ENCODE measurements around the gene TBC1D16. TPM values are rescaled to one million over a fixed set of nuclear protein-coding genes. Genes with fewer than 3 reads are reported as not detected.
A peak's percentile ranks its signal among the peaks of the same experiment; 100 is the strongest.

The TBC1D16 gene
- total and polyA plus RNA-seq, 7 donors: 1.7 to 11.4 (median 6.5) TPM

DNA sequence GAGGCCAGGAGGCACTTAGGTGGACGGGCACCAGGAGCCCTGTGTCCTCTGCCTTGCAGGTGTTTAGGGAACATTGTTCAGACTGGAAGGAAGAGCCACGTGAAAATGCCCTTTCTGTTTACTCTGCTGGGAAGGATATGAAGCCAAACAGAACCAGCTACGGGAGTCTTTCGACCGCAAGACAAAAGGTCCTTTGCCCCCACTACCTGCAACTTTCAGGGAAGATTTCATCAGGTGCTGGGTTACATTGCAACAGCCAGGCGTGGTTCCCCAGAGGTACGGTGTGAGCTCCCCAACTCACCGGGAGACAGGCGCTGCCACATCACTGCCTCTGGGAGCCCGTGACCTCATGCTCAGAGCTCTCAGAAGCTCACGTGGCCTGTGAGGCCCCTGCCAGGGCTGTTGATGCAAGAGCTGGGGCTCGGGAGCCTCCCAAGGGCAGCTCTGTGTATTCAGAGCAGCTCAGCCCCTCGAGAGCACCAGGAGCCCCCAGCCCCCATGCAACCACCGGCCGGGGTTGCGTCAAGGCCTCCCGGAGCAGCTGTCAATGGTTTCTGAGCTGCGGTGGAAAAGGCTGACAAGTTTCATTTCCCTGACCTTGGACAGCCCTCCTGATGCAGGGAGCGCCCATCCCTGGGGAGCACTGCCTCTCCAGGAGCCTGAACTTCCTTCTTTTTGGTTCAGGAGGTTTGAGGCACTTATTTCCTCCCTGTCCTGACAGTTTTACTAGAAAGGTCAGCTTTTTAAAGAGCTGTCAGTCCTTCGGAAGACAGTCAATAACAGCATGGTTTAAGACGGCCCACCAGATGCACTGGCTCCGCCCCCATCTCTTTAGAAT, 42.1 kb downstream of the TBC1D16 start:
- no peaks in the 10 kb centered on the region for H3K36me3 ChIP-seq (ENCODE audit: insufficient read depth in 1 of 2, low read depth in 1 of 2)
- no peak overlapping the region for H3K27ac ChIP-seq
- no peaks in the 10 kb centered on the region for H3K9me3 ChIP-seq
- intact Hi-C loops (cut with DNase I): loop anchor here (5.0 to 10.0 kb wide), 5 partner anchors 149 to 251 kb away; no protein-coding TSS in a partner anchor
- ATAC-seq (peak; percentile 42 to 76 (median 72)), DNase-seq (peak; percentile 87 to 92)
- H3K4me3 ChIP-seq: no peak overlapping the region
- TF ChIP-seq, protein P1, sequence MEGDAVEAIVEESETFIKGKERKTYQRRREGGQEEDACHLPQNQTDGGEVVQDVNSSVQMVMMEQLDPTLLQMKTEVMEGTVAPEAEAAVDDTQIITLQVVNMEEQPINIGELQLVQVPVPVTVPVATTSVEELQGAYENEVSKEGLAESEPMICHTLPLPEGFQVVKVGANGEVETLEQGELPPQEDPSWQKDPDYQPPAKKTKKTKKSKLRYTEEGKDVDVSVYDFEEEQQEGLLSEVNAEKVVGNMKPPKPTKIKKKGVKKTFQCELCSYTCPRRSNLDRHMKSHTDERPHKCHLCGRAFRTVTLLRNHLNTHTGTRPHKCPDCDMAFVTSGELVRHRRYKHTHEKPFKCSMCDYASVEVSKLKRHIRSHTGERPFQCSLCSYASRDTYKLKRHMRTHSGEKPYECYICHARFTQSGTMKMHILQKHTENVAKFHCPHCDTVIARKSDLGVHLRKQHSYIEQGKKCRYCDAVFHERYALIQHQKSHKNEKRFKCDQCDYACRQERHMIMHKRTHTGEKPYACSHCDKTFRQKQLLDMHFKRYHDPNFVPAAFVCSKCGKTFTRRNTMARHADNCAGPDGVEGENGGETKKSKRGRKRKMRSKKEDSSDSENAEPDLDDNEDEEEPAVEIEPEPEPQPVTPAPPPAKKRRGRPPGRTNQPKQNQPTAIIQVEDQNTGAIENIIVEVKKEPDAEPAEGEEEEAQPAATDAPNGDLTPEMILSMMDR (IDR thresholded peaks at IDR 0.05): no peak
- H3K27me3 ChIP-seq (ENCODE audit: insufficient read depth in 3 of 3, low read length in 2 of 3): peaks cover 0 to 42% (median 0%) of the 10 kb centered on the region in 3 donors
- H3K4me1 ChIP-seq: no peaks in the 10 kb centered on the region
- WGBS, 3 donors: 56 to 58% (median 57%) methylated on average over 22 of the region's 22 CpGs

DNA sequence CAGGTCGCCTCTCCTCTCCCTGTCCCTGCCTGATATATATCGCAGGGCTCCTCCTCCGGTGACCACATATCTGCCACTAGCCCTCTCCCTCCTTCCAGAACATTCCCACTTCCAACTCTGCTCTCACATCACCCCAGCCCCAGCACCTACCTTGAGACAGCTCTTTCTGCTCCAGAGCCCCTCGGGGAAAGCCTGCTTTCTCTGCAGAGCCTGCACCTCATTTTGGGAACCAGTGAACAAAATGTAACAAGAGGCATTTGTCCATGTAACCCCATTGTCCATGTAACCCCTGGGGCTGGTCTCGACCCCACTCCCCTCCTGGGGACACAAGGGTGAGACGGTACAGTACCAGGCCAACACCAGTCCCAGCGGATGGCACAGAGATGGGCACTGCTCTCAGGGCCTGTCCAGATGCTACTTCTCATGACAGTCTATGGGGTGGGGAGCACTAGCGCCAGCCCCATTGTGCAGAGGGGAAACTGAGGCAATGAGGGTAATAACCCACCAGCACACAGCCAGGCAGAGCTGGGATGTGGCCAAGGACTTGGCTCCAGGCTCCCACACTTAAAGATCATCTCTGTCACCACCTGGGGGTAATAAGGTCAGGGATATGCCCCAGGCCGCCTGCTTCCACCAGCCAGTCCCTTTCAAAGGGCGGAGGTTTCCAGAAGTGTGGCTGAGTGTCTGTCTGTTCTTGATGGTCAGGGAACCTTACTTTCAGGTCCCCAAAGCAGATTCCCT, 42.9 kb downstream of the TBC1D16 start:
- Histone ChIP-seq H3K27ac (no peak overlapping the region), H3K9me3 (no peaks in the 10 kb centered on the region), H3K36me3 (ENCODE audit: insufficient read depth in 1 of 2, low read depth in 1 of 2) (no peaks in the 10 kb centered on the region), H3K4me3 (no peak overlapping the region), H3K4me1 (no peaks in the 10 kb centered on the region), H3K27me3 (ENCODE audit: insufficient read depth in 3 of 3, low read length in 2 of 3) (peaks cover 0 to 42% (median 0%) of the 10 kb centered on the region in 3 donors)
- ATAC-seq (no peak), DNase-seq (no peak)
- intact Hi-C loops (cut with DNase I): loop anchor here (5.0 to 10.0 kb wide), 5 partner anchors 148 to 251 kb away; no protein-coding TSS in a partner anchor
- 80 to 82% (median 81%) methylated on average over 10 of the region's 10 CpGs for WGBS, 3 donors
- TF ChIP-seq, protein P1 (IDR thresholded peaks at IDR 0.05): no peak

DNA sequence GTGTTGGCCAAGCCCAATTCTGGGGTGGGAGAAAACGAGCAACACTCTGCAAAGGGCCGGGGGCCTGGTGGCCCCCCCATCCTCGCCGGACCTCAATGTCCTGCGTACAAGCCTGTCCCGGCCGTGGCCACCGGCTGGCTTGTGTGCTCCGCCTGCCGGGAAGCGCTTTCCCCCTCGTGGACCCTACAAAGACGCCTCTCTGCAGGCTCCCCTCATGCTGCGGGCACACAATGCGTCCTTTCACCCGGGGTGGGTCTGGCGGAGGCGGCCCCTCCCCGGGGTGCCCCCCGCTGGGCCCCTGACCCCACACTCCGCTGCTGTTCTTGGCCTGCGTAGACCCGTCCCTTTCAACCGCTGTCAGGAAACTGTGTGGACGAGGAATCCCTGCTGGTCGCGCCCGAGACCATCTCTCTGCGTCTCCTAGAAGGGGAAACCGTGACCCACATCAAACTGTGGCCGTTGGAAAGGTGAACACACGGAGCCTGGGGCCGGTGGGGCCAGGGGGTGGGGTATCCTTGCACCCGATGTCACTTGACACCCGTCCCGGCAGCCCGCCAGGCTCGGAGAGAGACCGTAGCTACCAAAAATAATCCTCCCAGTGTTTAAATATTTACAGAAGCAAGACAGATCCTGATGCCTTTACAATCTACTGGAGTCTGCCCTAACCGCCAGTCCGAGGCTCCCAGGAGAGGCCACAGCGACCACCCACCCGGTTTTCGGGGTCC, 43.6 kb downstream of the TBC1D16 start:
- intact Hi-C loops (cut with DNase I): loop anchor here (2.0 to 10.0 kb wide), 7 partner anchors 147 to 250 kb away; no protein-coding TSS in a partner anchor
- Histone ChIP-seq H3K4me1 (no peaks in the 10 kb centered on the region), H3K9me3 (no peaks in the 10 kb centered on the region), H3K27me3 (ENCODE audit: insufficient read depth in 3 of 3, low read length in 2 of 3) (peaks cover 0 to 48% (median 4%) of the 10 kb centered on the region in 3 donors), H3K36me3 (ENCODE audit: insufficient read depth in 1 of 2, low read depth in 1 of 2) (no peaks in the 10 kb centered on the region), H3K27ac (no peak overlapping the region), H3K4me3 (peak overlapping the region; percentile 28)
- ATAC-seq: peak; percentile 1 to 17 (median 7)
- WGBS, 3 donors: 28 to 41% (median 40%) methylated on average over 41 to 44 of the region's 44 CpGs
- no peak for DNase-seq
- TF ChIP-seq, protein P1 (IDR thresholded peaks at IDR 0.05): no peak

DNA sequence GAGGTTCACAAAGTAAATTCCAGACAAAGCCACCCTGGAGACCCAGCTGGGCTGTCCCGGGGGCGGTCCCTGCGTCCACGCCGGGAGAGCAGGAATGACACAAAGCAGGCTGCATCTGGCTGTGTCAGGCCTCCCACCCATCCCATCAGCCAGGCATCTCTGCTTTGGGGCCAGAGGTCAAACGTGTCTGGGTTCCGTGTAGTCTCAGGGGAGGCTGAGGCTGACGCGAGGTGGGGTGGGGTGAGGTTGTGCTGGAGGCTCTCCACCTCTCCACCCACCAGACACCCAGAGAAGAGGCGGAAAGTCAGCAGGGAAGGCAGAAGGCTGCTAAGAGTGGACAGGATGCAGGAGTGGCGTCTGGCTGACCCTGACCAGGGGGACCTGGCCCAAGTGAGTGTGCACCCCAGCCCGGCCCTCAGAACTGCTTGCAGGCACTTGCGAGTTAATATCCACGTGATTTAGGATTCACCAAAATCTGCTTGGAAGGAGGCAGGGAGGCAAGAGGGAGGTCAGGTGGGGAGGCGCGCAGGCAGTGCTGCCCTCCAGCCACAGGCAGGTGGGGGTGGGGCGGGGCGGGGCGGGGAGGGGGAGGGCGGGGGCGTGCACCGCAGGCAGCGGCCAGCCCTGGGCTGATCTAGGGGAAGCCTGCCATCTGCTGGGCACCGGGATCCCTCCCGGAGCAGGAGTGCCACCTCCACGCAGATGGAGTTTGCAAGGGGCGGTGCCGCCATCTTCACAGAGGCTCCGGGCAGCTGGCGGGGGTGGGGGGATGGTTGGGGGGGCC, 44.3 kb downstream of the TBC1D16 start:
- no peaks in the 10 kb centered on the region for H3K36me3 ChIP-seq (ENCODE audit: insufficient read depth in 1 of 2, low read depth in 1 of 2)
- no peaks in the 10 kb centered on the region for H3K9me3 ChIP-seq
- WGBS, 3 donors: 39 to 53% (median 45%) methylated on average over 20 to 30 of the region's 30 CpGs
- H3K4me1 ChIP-seq: no peaks in the 10 kb centered on the region
- DNase-seq (peak; percentile 78 to 87), ATAC-seq (peak; percentile 83 to 90 (median 88))
- intact Hi-C loops (cut with DNase I): loop anchor here (2.0 to 10.0 kb wide), 7 partner anchors 147 to 249 kb away; no protein-coding TSS in a partner anchor
- TF ChIP-seq, protein P1 (IDR thresholded peaks at IDR 0.05): peak; percentile 50
- peaks cover 0 to 56% (median 4%) of the 10 kb centered on the region in 3 donors for H3K27me3 ChIP-seq (ENCODE audit: insufficient read depth in 3 of 3, low read length in 2 of 3)
- peak overlapping the region; percentile 28 for H3K4me3 ChIP-seq
- no peak overlapping the region for H3K27ac ChIP-seq
